ENCODE measurements around the gene VOPP1. TPM values are rescaled to one million over a fixed set of nuclear protein-coding genes. Genes with fewer than 3 reads are reported as not detected.

Gene VOPP1
- total RNA-seq, 4 donors from 2014 or later: 22.1 to 58.9 (median 39.8) TPM

- H3K27ac ChIP-seq: no peak overlapping the region
- H3K4me1 ChIP-seq: no peaks in the 10 kb centered on the region
- no peak for DNase-seq
- no peaks in the 10 kb centered on the region for H3K27me3 ChIP-seq
- intact Hi-C loops (cut with DNase I; ENCODE audit: low total_unique reads): no loop called here
- TF ChIP-seq CTCF (IDR thresholded peaks at IDR 0.05) (no peak), POLR2A (IDR thresholded peaks at IDR 0.05) (no peak)
- H3K36me3 ChIP-seq: no peaks in the 10 kb centered on the region
- H3K4me3 ChIP-seq: no peak overlapping the region
- no peaks in the 10 kb centered on the region for H3K9me3 ChIP-seq
These were observed 23.2 kb upstream of the VOPP1 start for GRCh38 chr7:55595511-55595910.

- intact Hi-C loops (cut with DNase I; ENCODE audit: low total_unique reads): no loop called here
- DNase-seq: no peak
- H3K9me3 ChIP-seq: no peaks in the 10 kb centered on the region
- H3K4me1 ChIP-seq: no peaks in the 10 kb centered on the region
- H3K27ac ChIP-seq: no peak overlapping the region
- no peak overlapping the region for H3K4me3 ChIP-seq
- H3K27me3 ChIP-seq: no peaks in the 10 kb centered on the region
- TF ChIP-seq POLR2A (IDR thresholded peaks at IDR 0.05) (no peak), CTCF (IDR thresholded peaks at IDR 0.05) (no peak)
- no peaks in the 10 kb centered on the region for H3K36me3 ChIP-seq
These were observed 22.6 kb upstream of the VOPP1 start for GRCh38 chr7:55594870-55595269.

GRCh38 chr7:55594414-55594813 is 22.1 kb upstream of the VOPP1 start:
- intact Hi-C loops (cut with DNase I; ENCODE audit: low total_unique reads): no loop called here
- Histone ChIP-seq H3K36me3 (no peaks in the 10 kb centered on the region), H3K4me3 (no peak overlapping the region), H3K4me1 (no peaks in the 10 kb centered on the region), H3K27ac (no peak overlapping the region), H3K9me3 (no peaks in the 10 kb centered on the region), H3K27me3 (no peaks in the 10 kb centered on the region)
- no peak for DNase-seq
- TF ChIP-seq CTCF (IDR thresholded peaks at IDR 0.05) (no peak), POLR2A (IDR thresholded peaks at IDR 0.05) (no peak)

GRCh38 chr7:55593515-55594318 is 21.4 kb upstream of the VOPP1 start:
- Histone ChIP-seq H3K27ac (no peak overlapping the region), H3K27me3 (no peaks in the 10 kb centered on the region), H3K9me3 (no peaks in the 10 kb centered on the region), H3K4me1 (no peaks in the 10 kb centered on the region), H3K36me3 (no peaks in the 10 kb centered on the region), H3K4me3 (no peak overlapping the region)
- peak; percentile 43 to 55 for DNase-seq
- intact Hi-C loops (cut with DNase I; ENCODE audit: low total_unique reads): no loop called here
- TF ChIP-seq CTCF (IDR thresholded peaks at IDR 0.05) (peak; percentile 42 to 68 (median 54)), POLR2A (IDR thresholded peaks at IDR 0.05) (no peak)

- intact Hi-C loops (cut with DNase I; ENCODE audit: low total_unique reads): no loop called here
- TF ChIP-seq CTCF (IDR thresholded peaks at IDR 0.05): no peak
- no peak for TF ChIP-seq POLR2A (IDR thresholded peaks at IDR 0.05)
- no peak for DNase-seq
- no peaks in the 10 kb centered on the region for H3K27me3 ChIP-seq
- no peaks in the 10 kb centered on the region for H3K4me1 ChIP-seq
- H3K9me3 ChIP-seq: no peaks in the 10 kb centered on the region
- no peak overlapping the region for H3K4me3 ChIP-seq
- no peaks in the 10 kb centered on the region for H3K36me3 ChIP-seq
- no peak overlapping the region for H3K27ac ChIP-seq
These were observed 20.8 kb upstream of the VOPP1 start for GRCh38 chr7:55593172-55593514.

All from uterus (tissue), 4 donors.